Fibroblast of pulmonary artery (primary cell): Measurements from ENCODE around the gene MYOF.

Experiments used
- DNase-seq: peaks from one replicate; pipeline ENCODE4 v3.0.0-alpha.2; 2010; ENCODE audit warnings: low read depth
- H3K4me3 ChIP-seq: replicated peaks from 2 replicates; pipeline ENCODE4 v1.5.1; 2011; ENCODE audit warnings: low read depth, mild to moderate bottlenecking, control low read depth, low read length, moderate library complexity
- CTCF ChIP-seq: IDR thresholded peaks from 2 replicates; pipeline ENCODE4 v1.5.1; 2011; ENCODE audit warnings: mild to moderate bottlenecking, control low read depth, low read length, inconsistent platforms; ENCODE audit errors: missing control alignments

MYOF gene

GRCh38 chr10:93383562-93383981 is 98.6 kb downstream of the MYOF start:
- TF ChIP-seq CTCF: no peak
- DNase-seq: peak; percentile 77
- no peak overlapping the region for H3K4me3 ChIP-seq

GRCh38 chr10:93379731-93380575 is 102.2 kb downstream of the MYOF start:
- H3K4me3 ChIP-seq: no peak overlapping the region
- peak; percentile 71 for DNase-seq
- TF ChIP-seq CTCF: no peak

- DNase-seq: no peak
- TF ChIP-seq CTCF: no peak
- H3K4me3 ChIP-seq: no peak overlapping the region
These were observed 103.0 kb downstream of the MYOF start for GRCh38 chr10:93378997-93379730.

DNA sequence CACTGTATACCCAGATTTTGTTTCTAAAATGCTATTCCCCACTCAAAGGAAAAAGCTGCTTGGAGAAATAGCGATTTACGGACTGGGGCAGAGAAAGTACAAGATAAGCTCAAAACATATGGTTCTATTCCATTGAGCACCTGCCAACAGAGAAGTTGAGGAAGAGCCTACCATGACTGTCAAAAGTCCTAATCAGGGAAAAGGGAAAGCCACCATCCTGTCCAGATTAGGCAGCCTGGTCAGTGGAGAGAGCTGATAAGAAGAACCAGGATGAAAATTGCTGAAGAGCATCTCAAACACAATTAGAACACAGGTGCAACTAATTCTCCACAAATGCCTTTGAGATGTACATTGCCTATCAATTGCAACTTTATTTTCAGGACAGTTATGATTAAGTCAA is 104.1 kb downstream of the MYOF start:
- TF ChIP-seq CTCF: no peak
- H3K4me3 ChIP-seq: no peak overlapping the region
- no peak for DNase-seq

DNA sequence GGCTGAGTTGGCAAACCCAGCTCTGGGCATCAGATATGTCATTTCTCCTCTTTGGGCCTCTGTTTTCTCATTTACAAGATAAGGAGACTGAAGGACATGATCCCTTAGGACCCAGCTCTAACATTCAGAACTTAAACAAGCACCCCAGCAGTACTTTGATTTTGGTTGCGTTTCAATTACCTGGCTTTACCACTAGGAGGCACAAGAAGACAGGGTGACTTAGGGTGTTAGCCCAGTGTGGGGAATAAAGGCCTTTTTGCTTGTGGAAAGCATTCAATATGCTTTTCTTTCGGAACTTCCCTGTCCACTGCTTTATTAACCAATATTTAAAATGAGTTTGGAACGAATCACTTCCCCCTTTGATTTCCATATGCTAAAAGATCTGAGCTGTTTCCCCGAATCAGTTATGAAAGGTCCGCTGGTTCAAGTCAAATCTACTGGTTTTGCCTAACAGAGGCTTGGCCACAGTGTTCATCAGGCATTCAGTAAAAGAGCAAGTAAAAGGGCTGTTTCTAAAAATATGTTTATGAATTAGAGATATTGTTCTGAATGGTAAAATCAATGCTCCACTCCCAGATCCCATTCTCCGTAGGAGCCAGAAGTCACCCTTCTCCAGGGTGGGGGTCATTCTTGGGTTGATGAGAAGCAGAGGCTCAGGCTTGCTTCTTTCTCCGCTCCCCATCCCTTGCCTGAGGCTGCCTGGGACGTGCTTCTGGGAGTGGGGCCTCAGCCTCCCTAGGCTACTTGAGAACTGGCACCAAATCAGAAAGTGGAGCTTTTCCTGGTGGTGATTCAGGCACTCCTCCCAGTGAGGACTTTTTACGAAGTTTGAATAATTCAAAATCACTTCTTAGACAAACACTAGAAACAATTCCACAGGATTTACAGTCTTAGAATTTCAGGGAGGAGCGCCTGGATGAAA is 105.5 kb downstream of the MYOF start:
- peak; percentile 94 for DNase-seq
- TF ChIP-seq CTCF: peak; percentile 95
- peak overlapping the region; percentile 19 for H3K4me3 ChIP-seq

- no peak overlapping the region for H3K4me3 ChIP-seq
- TF ChIP-seq CTCF: no peak
- no peak for DNase-seq
These were observed 111.2 kb downstream of the MYOF start for GRCh38 chr10:93370961-93371360.
